Duodenal mucosa (tissue), 2 donors: ENCODE measurements around the gene MORN4.

Source experiments
- H3K27ac ChIP-seq: one replicate; pipeline ENCODE4 v1.7.0; 2013; ENCODE audit warnings: low read depth, low read length
- H3K27me3 ChIP-seq, 2 donors: one replicate each; pipeline ENCODE4 v1.7.0; 2013; ENCODE audit warnings: low read length in 2 of 2, control low read depth in 1 of 2; ENCODE audit not compliant: insufficient read depth in 2 of 2, control insufficient read depth in 1 of 2
- H3K36me3 ChIP-seq, 2 donors: one replicate each; pipeline ENCODE4 v1.7.0; 2013; ENCODE audit warnings: low read length in 2 of 2, control low read depth in 1 of 2; ENCODE audit not compliant: insufficient read depth in 2 of 2, control insufficient read depth in 1 of 2
- H3K4me1 ChIP-seq, 2 donors: one replicate each; pipeline ENCODE4 v1.7.0; 2013; ENCODE audit warnings: low read length in 2 of 2, control low read depth in 1 of 2; ENCODE audit not compliant: insufficient read depth in 2 of 2, control insufficient read depth in 1 of 2
- H3K4me3 ChIP-seq, 2 donors: one replicate each; pipeline ENCODE4 v1.7.0; 2013; ENCODE audit warnings: low read length in 2 of 2, low read depth in 1 of 2
- H3K9ac ChIP-seq, 2 donors: one replicate each; pipeline ENCODE4 v1.7.0; 2013; ENCODE audit warnings: low read length in 2 of 2, low read depth in 1 of 2
- H3K9me3 ChIP-seq, 2 donors: one replicate each; pipeline ENCODE4 v1.7.0; 2013; ENCODE audit warnings: low read length in 2 of 2, control low read depth in 1 of 2; ENCODE audit not compliant: control insufficient read depth in 1 of 2

Gene MORN4

DNA sequence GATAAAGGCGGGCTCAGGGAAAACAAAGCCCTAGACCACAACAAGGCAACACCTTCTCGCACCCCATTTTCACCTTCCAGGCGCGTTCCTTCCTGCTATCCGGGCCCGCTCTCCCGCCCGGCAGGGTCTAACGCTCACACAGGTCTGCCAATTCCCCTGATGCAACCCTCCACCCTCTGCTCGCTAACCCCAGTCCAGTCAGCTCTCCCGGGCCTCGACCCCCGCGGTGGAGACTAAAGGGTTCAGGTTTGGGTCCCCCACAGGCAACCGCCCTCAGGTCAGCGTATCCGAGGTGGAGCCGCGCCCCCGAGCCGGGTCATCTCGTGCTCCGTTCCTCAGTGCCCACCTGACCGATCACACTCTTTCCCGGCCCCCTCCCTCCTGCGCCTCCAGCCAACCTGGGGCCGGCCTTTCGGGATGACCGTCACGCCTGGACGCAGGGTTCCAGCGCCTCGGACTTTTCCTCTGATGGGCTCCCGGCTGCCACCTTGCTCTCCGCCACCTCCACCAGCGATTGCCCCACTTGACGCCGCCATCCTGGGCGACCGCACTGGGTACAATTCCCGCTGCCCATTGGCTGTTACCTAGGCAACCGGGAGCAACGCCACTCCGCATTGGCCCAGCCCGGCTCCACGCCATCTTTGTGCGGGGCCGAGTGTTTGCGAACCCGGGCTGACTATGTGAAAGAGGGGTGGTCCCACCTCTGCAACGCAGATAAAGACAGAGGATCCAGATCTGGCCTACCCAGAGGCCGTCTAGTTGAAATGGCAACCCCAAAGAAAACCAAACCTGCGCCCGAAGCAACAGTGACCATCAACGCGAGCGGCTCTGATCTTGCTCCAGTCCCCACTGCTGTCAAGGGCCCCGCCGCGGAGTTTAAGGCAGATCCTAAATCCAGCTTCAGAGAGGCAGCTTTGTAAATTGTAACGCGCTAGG, at the start of gene MORN4:
Gene MORN4, minus strand, starts transcription at position 552 of the 936 bp plus-strand sequence. CDS start 13,847 bp downstream, outside the sequence.
- Histone ChIP-seq H3K36me3 (no peaks in the 10 kb centered on the region), H3K27me3 (no peaks in the 10 kb centered on the region), H3K4me3 (peak within 1 kb of the TSS; percentile 95 to 98), H3K9ac (peak within 1 kb of the TSS; percentile 70 to 72), H3K9me3 (no peaks in the 10 kb centered on the region), H3K4me1 (peaks cover 8 to 11% of the 10 kb centered on the region in 2 donors), H3K27ac (peak within 1 kb of the TSS; percentile 5)

DNA sequence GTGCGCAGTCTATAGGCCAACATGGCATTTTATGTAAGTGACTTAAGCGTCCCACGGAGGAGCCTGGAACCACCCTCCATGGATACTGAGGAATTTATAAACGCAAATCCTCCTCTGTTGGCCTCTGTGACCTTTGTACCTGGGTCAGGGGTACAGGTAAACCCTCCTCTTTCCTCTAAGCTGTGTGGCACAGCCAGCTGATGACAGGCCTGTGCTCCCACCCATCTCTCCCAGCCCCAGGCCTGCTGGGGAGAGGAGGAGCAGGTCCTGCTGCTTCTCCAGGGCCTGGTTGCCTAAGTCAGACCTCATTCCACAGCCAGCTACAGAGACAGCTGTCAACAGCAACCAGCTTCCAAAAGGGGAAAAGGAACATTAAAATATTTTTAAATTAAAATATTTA, 48.7 kb upstream of the MORN4 start:
- Histone ChIP-seq H3K4me1 (peaks cover 22 to 41% of the 10 kb centered on the region in 2 donors), H3K27me3 (no peaks in the 10 kb centered on the region), H3K4me3 (no peak overlapping the region), H3K9ac (no peak overlapping the region), H3K27ac (no peak overlapping the region), H3K36me3 (peaks cover 9 to 28% of the 10 kb centered on the region in 2 donors), H3K9me3 (no peaks in the 10 kb centered on the region)

DNA sequence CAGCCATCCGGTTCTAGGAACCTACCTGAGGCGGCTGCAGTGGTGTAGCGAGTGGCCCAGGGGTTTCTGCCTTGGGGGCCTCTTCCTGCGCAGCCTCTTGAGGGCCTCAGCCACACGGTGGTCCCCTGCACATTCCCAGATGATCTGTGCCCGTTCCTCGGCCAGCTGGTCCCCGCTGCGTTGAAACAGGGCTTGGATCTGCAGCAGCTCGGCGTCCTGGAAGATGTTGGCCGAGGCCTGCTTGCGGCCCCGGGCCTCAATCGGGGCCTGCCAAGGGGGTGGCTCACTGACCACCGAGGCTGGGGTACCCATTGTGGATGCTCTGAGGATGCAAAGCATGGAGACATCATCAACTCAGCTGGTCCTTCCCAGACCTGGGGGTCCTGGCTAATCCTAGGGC, 46.3 kb upstream of the MORN4 start:
- Histone ChIP-seq H3K9me3 (no peaks in the 10 kb centered on the region), H3K4me3 (no peak overlapping the region), H3K27ac (no peak overlapping the region), H3K4me1 (peaks cover 18 to 24% of the 10 kb centered on the region in 2 donors), H3K27me3 (no peaks in the 10 kb centered on the region), H3K9ac (no peak overlapping the region), H3K36me3 (peaks cover 24 to 50% of the 10 kb centered on the region in 2 donors)

DNA sequence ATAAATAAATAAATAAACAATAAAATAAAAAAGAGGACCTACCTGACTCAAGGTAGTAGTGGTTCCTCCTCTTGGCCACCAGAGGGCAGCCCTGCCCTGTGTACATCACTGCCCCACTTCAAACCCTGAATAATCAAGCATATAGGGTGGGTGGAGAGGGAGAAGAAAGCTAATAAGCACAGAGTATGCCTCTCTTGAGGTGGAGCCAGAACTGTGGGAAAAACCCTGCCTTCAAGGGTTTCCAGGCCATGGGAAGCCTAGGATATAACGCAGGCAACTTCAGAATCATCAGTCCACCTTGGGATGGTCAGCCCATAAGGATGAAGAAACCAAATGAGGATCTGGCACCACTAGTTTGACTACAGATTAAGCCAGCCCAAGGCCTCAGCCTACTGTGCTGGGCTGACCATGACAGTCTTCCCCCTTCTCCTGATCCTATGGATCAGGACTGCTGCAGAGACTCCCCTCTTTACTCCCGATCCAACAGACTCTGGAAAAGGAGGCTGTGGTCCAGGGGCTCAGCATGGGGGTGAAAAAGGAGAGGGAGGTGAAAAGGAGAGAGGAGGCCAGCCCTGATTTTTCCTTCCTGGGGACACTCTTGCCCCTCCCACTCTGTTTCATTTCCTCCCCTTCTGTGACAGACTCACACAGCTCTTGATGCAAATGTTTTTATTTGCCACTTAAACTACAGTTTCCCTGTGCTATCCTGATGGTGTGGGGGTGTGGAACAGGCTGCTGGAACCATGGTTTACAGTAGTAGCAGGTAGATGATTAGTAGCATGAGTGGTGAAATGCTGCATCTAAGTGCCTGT, 43.7 kb upstream of the MORN4 start:
- Histone ChIP-seq H3K4me3 (no peak overlapping the region), H3K9ac (peak overlapping the region in 1 of 2 donors; percentile 10), H3K36me3 (peaks cover 32 to 63% of the 10 kb centered on the region in 2 donors), H3K9me3 (no peaks in the 10 kb centered on the region), H3K4me1 (peaks cover 5 to 6% of the 10 kb centered on the region in 2 donors), H3K27me3 (no peaks in the 10 kb centered on the region), H3K27ac (no peak overlapping the region)

DNA sequence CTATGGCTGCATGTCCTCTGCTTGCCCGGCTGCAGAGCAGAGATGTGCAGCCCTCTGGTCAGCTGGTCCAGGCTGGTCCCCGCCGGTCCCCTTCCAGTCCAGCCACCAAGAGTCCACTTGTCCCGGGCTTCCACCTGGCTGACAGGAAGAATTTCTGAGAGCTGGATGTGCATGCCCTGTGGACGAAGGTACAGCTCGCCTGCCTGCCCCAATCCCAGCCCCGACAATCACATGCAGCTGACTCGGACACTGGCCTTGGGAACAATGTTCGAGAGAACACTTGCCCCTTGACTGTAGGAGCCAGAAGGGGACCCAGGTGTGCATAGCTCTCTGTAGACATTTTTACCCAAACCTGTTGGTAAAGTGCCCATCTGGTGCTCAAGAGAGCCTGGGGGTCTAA, 41.9 kb upstream of the MORN4 start:
- H3K4me1 ChIP-seq: peaks cover 4% of the 10 kb centered on the region in 2 donors
- H3K36me3 ChIP-seq: peaks cover 32 to 71% of the 10 kb centered on the region in 2 donors
- no peaks in the 10 kb centered on the region for H3K27me3 ChIP-seq
- no peak overlapping the region for H3K9ac ChIP-seq
- H3K27ac ChIP-seq: no peak overlapping the region
- no peaks in the 10 kb centered on the region for H3K9me3 ChIP-seq
- no peak overlapping the region for H3K4me3 ChIP-seq

DNA sequence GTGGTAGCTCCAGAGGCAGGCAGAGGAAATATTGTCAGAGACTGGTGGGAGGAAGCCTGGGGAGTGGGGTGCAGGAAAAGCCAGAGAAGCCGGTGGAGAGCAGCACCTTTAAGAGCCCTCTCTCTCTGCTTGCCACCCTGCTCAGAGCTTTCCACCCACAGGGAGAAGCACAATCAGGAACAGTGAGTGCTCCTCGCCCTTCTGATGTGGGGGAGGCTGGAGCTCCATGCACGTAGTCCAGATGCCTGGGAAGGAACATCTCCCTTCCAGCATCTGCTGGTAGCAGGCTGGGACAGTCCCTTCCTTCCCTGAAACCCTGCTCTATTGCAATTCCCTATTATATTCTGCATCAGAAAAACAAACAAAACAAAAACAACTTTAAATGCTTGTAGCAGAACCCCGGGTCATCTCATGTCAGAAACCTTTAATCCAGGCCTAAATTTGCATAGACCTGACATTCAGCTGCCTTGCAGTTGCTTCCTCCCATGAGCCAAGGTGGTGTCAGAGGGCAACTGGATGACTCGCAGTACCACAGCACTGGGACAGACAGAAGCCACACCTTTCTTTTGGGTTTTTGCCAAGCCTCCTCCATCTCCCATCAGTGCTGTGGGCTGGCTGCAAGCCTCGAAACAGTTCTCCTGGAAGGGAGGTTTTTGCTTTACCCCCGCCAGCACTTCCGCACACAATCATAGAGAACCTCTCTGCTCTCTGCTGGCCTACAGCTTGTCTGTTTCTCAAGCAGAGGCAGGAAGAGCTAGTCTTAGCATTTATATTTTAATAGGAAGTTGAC, 40.6 kb upstream of the MORN4 start:
- H3K9ac ChIP-seq: no peak overlapping the region
- no peaks in the 10 kb centered on the region for H3K27me3 ChIP-seq
- H3K36me3 ChIP-seq: peaks cover 35 to 67% of the 10 kb centered on the region in 2 donors
- H3K27ac ChIP-seq: no peak overlapping the region
- H3K9me3 ChIP-seq: no peaks in the 10 kb centered on the region
- H3K4me1 ChIP-seq: peaks cover 4% of the 10 kb centered on the region in 2 donors
- no peak overlapping the region for H3K4me3 ChIP-seq

DNA sequence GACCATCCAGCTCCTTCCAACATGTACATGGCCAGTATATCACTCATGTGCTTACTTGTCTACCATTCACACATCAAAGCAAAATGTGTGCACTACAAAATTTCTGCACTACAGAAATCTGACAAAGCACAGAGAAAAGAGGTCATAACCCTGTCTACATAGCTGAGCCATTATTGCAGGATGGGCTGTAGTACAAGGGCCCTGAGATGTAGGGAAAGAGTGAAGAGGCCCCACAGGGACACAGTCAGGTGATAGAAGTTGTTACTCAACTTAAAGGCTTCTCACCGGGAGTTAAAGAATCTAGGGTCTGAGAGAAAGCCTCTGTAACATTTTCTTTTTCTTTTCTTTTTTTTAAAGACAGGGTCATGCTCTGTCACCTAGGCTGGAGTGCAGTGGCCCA, 36.3 kb upstream of the MORN4 start:
- Histone ChIP-seq H3K4me3 (no peak overlapping the region), H3K4me1 (peaks cover 0 to 9% of the 10 kb centered on the region in 2 donors), H3K36me3 (peaks cover 30 to 53% of the 10 kb centered on the region in 2 donors), H3K9me3 (no peaks in the 10 kb centered on the region), H3K27ac (no peak overlapping the region), H3K9ac (no peak overlapping the region), H3K27me3 (no peaks in the 10 kb centered on the region)

DNA sequence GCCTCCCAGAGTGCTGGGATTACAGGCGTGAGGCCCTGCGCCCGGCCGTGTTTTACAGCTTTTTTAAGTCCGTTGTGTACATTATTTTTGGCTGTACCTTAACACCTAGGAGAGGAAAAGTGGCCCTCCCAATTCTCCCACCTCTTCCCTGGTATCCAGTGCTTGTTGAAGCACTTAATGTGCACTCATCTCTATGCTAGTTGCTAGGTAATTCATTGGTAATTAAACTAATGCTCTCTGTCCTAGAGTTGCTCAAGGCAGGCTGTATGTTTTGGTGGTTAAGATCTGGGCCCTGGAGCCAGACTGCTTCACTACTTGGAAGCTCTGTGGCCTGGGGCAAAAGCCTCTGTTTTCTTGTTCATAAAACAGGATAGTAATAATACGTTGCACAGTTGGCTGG, 34.2 kb upstream of the MORN4 start:
- H3K4me1 ChIP-seq: peaks cover 10 to 14% of the 10 kb centered on the region in 2 donors
- no peaks in the 10 kb centered on the region for H3K9me3 ChIP-seq
- H3K9ac ChIP-seq: no peak overlapping the region
- H3K36me3 ChIP-seq: peaks cover 23 to 43% of the 10 kb centered on the region in 2 donors
- no peaks in the 10 kb centered on the region for H3K27me3 ChIP-seq
- H3K27ac ChIP-seq: no peak overlapping the region
- H3K4me3 ChIP-seq: no peak overlapping the region

DNA sequence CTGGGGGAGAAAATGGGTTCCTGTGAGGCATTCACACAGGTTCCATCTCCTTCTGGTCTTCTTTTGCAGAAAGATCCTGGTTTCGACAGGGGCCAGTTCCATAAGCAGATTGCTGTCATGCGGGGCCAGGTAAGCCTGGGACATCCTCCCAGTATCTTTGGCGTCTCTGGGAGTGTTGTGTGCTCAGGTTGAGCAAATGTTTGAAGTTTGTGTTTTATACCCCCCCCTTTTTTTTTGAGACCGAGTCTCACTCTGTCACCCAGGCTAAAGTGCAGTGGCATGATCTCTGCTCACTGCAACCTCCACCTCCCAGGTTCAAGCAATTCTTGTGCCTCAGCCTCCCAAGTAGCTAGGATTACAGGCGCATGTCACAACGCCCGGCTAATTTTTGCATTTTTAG, 33.7 kb upstream of the MORN4 start:
- Histone ChIP-seq H3K9me3 (no peaks in the 10 kb centered on the region), H3K4me1 (peaks cover 10 to 14% of the 10 kb centered on the region in 2 donors), H3K9ac (no peak overlapping the region), H3K36me3 (peaks cover 25 to 43% of the 10 kb centered on the region in 2 donors), H3K4me3 (no peak overlapping the region), H3K27ac (no peak overlapping the region), H3K27me3 (no peaks in the 10 kb centered on the region)
